GM12801 (cell line): ENCODE measurements around the gene NEK4.

ENCODE experiments used
- TF ChIP-seq, protein P1 (sequence below): IDR thresholded peaks from one replicate; pipeline ENCODE4 v1.5.1; 2011; ENCODE audit warnings: control low read depth; ENCODE audit not compliant: insufficient read length; ENCODE audit errors: extremely low read depth

Gene NEK4

GRCh38 chr3:52788890-52789745 is 18.4 kb upstream of the NEK4 start:
- TF ChIP-seq, protein P1, sequence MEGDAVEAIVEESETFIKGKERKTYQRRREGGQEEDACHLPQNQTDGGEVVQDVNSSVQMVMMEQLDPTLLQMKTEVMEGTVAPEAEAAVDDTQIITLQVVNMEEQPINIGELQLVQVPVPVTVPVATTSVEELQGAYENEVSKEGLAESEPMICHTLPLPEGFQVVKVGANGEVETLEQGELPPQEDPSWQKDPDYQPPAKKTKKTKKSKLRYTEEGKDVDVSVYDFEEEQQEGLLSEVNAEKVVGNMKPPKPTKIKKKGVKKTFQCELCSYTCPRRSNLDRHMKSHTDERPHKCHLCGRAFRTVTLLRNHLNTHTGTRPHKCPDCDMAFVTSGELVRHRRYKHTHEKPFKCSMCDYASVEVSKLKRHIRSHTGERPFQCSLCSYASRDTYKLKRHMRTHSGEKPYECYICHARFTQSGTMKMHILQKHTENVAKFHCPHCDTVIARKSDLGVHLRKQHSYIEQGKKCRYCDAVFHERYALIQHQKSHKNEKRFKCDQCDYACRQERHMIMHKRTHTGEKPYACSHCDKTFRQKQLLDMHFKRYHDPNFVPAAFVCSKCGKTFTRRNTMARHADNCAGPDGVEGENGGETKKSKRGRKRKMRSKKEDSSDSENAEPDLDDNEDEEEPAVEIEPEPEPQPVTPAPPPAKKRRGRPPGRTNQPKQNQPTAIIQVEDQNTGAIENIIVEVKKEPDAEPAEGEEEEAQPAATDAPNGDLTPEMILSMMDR: no peak

DNA sequence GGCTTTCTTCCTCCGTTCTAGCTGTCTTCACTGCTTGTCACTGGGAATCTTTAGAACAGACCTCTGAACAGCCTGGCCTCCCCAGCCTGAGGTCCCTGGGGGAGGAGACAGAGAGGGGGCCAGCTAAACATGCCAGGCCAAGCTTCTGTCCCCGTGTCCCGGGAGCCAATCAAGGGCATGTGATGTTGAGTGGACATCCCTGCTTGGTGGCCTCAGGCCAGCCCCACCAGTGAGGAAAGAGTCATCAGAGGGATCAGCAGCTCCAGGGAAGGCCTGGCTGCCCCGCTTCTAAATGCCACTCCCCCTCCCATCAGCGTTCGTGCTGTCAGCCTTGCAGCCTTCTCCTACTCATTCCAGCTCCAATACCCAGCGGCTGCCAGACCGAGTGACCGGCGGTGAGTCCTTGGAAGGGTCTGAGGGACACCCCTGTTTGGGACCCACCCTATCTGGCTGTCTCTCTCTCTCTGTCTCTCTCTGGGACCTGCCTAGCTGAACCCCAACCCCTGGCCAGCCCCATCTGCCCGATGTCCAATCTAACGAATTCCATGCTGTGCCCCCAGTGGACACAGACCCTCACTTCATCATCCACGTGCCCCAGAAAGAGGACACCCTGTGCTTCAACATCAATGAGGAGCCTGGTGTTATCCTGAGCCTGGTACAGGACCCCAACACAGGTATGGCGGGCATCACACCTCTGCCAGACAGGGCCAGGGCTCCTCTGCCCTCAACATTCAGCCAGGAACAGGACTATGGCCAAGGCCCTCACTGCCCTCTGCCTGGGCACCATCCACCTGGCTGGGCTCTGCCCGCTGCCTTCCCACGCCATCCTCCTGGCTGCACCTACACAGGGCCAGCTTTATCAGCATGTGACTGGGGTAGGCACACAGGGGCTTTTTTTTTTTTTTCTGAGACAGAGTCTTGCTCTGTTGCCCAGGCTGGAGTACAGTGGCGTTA is 17.2 kb upstream of the NEK4 start:
- TF ChIP-seq, protein P1: no peak

DNA sequence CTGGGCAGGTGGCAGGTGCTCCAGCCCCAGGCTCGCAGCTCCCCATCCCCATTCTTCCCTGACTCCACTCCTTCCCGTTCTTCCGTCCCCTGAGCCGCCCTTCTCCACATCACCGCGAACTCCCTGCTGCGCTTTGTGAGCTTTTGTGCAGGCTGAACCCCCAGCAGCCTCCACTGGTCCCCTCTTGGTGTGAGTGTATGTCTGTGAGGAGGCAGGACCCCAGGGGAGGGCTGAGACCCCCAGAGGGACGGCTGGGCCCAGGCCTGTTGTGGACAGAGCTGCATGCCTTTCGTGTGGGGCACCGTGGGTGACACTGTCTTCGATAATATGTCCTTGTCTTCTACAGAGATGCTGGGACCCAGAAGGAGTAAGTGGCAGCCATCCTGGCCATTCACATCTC is 16.5 kb upstream of the NEK4 start:
- TF ChIP-seq, protein P1: no peak

- TF ChIP-seq, protein P1: no peak
These were observed 15.8 kb upstream of the NEK4 start for GRCh38 chr3:52786330-52787215.

DNA sequence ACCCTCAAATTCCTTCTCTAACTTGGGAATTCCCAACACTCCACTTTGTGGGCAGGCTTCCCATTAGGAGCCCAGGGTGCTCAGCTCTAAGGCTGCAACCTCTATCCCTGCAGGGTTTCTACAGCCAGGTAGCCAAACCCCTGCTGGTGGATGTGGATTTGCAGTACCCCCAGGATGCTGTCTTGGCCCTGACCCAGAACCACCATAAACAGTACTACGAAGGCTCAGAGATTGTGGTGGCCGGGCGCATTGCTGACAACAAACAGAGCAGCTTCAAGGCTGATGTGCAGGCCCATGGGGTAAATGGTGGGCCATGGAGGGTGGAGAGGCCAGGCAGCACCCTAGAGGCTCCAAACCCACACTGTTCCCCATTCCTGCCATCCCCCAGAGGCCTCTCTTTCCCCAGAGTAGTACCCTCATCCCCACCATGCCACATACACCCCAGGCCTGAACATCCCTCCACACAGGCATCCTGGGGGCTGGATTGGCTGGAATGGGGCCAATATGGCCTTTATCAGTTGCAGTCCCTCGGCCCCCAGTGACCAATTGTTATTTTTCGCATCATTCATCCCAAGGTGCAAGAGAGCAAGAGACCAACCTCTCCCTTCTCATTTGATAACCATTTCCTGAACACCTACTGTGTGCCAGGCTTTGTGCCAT is 14.3 kb upstream of the NEK4 start:
- TF ChIP-seq, protein P1: no peak

DNA sequence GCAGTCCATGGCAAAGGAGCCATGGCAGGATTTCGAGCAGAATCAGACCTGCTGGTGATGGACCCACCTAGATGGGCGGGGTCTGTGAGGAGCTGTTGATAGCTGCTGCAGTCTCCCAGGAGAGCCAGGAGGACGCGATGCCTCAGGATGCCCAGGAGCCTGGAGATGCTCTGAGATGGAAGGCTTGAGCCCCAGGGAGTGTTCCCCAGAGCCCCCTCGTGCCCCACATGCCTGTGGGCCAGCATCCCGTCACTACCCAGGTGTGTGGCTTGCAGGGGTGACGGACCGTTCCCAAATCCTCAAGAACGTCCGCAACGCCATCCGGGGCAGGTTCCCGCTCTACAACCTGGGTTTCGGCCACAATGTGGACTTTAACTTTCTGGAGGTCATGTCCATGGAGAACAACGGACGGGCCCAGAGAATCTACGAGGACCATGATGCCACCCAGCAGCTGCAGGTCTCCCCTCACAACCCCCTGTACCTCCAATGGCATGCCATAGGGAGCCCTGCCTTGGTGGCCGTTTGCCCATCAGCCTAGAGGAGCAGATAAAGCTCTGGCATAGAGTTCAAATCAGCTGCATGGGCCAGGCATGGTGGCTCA is 13.4 kb upstream of the NEK4 start:
- TF ChIP-seq, protein P1: no peak
